Measurements from ENCODE around the gene NAP1L4.

- TF ChIP-seq ZNF274 (IDR thresholded peaks at IDR 0.05; ENCODE audit: low read depth, low read length) (no peak), SUZ12 (IDR thresholded peaks at IDR 0.05; ENCODE audit: extremely low read depth, insufficient read depth, insufficient read length) (no peak)
Observed at GRCh38 chr11:3037040-3037944, 45.2 kb upstream of the NAP1L4 start.
